ENCODE measurements around the gene OLFM1. TPM values are rescaled to one million over a fixed set of nuclear protein-coding genes. Genes with fewer than 3 reads are reported as not detected.

The OLFM1 gene
- total and polyA plus RNA-seq, 2 of the 4 experiments (the other 2 are of a cell fraction): 0.36 to 0.38 TPM

DNA sequence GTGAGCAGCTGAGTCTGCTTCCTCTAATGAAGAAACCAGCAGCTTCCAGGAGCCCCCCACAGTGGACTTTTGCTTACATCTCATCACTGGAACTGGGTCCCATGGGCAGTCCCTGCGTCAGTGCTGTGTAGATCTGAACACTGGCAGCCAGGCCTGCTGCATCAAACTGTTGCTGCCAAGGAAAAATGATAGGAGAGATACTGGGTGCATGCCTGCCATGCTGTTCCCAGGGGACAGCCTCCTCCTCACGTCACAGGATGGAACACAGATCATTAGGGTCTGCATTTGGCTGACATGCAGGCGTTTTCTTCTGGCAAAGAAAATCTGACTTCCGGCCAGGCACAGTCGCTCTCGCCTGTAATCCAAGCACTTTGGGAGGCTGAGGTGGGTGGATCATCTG, 67.9 kb downstream of the OLFM1 start:
- Histone ChIP-seq H3K9me1 (ENCODE audit: insufficient read depth, low read length) (no peaks in the 10 kb centered on the region), H2BK5ac (ENCODE audit: low read depth, low read length, poor library complexity, severe bottlenecking) (no peak overlapping the region), H3K79me1 (ENCODE audit: low read depth in 1 of 2, low read length in 2 of 2) (no peaks in the 10 kb centered on the region), H4K91ac (ENCODE audit: insufficient read depth, low read depth, low read length) (no peak overlapping the region), H4K5ac (ENCODE audit: low read depth, low read length) (no peak overlapping the region), H3K18ac (ENCODE audit: low read depth, low read length) (no peak overlapping the region), H3K27ac (ENCODE audit: insufficient read depth, low read length) (no peak overlapping the region), H4K20me1 (ENCODE audit: insufficient read depth, low read length) (no peaks in the 10 kb centered on the region), H4K8ac (ENCODE audit: low read depth in 2 of 2, low read length in 2 of 2) (no peak overlapping the region), H2BK20ac (ENCODE audit: low read depth, low read length) (no peak overlapping the region), H2AFZ (replicated peaks; ENCODE audit: low read length, poor library complexity) (no peak overlapping the region), H3K27me3 (ENCODE audit: control insufficient read depth, insufficient read depth, low read length) (no peaks in the 10 kb centered on the region), H3K9ac (ENCODE audit: low read depth, low read length) (no peak overlapping the region), H2BK15ac (ENCODE audit: low read depth, low read length) (no peak overlapping the region), H3K36me3 (ENCODE audit: control insufficient read depth, insufficient read depth, low read length) (no peaks in the 10 kb centered on the region), H3K4me3 (ENCODE audit: insufficient read depth, low read depth, low read length) (no peak overlapping the region), H3K4me2 (ENCODE audit: low read depth, low read length) (no peak overlapping the region), H2AK5ac (ENCODE audit: low read depth, low read length) (no peak overlapping the region), H3K56ac (ENCODE audit: extremely low read depth, insufficient read depth, low read length) (no peak overlapping the region), H2BK120ac (ENCODE audit: low read depth, low read length) (no peak overlapping the region), H2AK9ac (replicated peaks; ENCODE audit: low read depth, low read length, poor library complexity) (no peak overlapping the region), H3K9me3 (ENCODE audit: control insufficient read depth, insufficient read depth, low read length) (peaks cover 42% of the 10 kb centered on the region), H3K14ac (replicated peaks; ENCODE audit: low read depth, low read length) (no peak overlapping the region), H3K4me1 (ENCODE audit: control insufficient read depth, insufficient read depth, low read length) (no peaks in the 10 kb centered on the region), H3K23ac (ENCODE audit: low read depth, low read length) (no peak overlapping the region), H3K4ac (ENCODE audit: low read depth, low read length) (no peak overlapping the region)
- DNase-seq: no peak
- intact Hi-C loops (cut with micrococcal nuclease): no loop called here
- in situ Hi-C loops (cut with MboI; ENCODE audit: low sequenced_read_pairs): no loop called here
- TF ChIP-seq, protein P1, sequence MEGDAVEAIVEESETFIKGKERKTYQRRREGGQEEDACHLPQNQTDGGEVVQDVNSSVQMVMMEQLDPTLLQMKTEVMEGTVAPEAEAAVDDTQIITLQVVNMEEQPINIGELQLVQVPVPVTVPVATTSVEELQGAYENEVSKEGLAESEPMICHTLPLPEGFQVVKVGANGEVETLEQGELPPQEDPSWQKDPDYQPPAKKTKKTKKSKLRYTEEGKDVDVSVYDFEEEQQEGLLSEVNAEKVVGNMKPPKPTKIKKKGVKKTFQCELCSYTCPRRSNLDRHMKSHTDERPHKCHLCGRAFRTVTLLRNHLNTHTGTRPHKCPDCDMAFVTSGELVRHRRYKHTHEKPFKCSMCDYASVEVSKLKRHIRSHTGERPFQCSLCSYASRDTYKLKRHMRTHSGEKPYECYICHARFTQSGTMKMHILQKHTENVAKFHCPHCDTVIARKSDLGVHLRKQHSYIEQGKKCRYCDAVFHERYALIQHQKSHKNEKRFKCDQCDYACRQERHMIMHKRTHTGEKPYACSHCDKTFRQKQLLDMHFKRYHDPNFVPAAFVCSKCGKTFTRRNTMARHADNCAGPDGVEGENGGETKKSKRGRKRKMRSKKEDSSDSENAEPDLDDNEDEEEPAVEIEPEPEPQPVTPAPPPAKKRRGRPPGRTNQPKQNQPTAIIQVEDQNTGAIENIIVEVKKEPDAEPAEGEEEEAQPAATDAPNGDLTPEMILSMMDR (conservative IDR thresholded peaks at IDR 0.05; ENCODE audit: low read depth, low read length): no peak
- TF ChIP-seq FOS (IDR thresholded peaks at IDR 0.05; ENCODE audit: low read depth, low read length) (no peak), CHD1 (IDR thresholded peaks at IDR 0.05; ENCODE audit: low read depth, low read length) (no peak), RCOR1 (IDR thresholded peaks at IDR 0.05; ENCODE audit: insufficient replicate concordance, low read length) (no peak), CEBPB (IDR thresholded peaks at IDR 0.05; ENCODE audit: low read depth, low read length) (no peak), NFE2L2 (IDR thresholded peaks at IDR 0.05; ENCODE audit: low read depth, low read length) (no peak), POLR2A (IDR thresholded peaks at IDR 0.05; ENCODE audit: low read depth, low read length) (no peak), RAD21 (IDR thresholded peaks at IDR 0.05; ENCODE audit: low read length) (no peak), MAFK (IDR thresholded peaks at IDR 0.05; ENCODE audit: low read depth, low read length) (no peak), MAZ (IDR thresholded peaks at IDR 0.05; ENCODE audit: borderline replicate concordance, low read depth, low read length) (no peak), MXI1 (IDR thresholded peaks at IDR 0.05; ENCODE audit: borderline replicate concordance, low read depth, low read length) (no peak), RFX5 (IDR thresholded peaks at IDR 0.05; ENCODE audit: low read depth, low read length) (no peak)
- TF ChIP-seq, protein P2, sequence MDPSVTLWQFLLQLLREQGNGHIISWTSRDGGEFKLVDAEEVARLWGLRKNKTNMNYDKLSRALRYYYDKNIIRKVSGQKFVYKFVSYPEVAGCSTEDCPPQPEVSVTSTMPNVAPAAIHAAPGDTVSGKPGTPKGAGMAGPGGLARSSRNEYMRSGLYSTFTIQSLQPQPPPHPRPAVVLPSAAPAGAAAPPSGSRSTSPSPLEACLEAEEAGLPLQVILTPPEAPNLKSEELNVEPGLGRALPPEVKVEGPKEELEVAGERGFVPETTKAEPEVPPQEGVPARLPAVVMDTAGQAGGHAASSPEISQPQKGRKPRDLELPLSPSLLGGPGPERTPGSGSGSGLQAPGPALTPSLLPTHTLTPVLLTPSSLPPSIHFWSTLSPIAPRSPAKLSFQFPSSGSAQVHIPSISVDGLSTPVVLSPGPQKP (IDR thresholded peaks at IDR 0.05; ENCODE audit: borderline replicate concordance, low read depth, low read length): no peak
- TF ChIP-seq, protein P3, sequence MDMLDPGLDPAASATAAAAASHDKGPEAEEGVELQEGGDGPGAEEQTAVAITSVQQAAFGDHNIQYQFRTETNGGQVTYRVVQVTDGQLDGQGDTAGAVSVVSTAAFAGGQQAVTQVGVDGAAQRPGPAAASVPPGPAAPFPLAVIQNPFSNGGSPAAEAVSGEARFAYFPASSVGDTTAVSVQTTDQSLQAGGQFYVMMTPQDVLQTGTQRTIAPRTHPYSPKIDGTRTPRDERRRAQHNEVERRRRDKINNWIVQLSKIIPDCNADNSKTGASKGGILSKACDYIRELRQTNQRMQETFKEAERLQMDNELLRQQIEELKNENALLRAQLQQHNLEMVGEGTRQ (IDR thresholded peaks at IDR 0.05; ENCODE audit: low read depth, low read length): no peak
- ChIA-PET CTCF (no interaction called here), POLR2A (ENCODE audit: unreplicated experiment) (no interaction called here)
- no TSS peak for BruUV-seq (replicated peaks)
- no peak for ATAC-seq (ENCODE audit: low read depth)
- WGBS, 2 experiments (ENCODE audit: extremely low coverage in 2 of 2, insufficient read length in 1 of 2): 33% methylated on average over 1 of the region's 6 CpGs; no CpG with 5 or more reads in 1 of the 2 experiments
- dilution Hi-C loops (cut with HindIII; ENCODE audit: low sequenced_read_pairs, unreplicated experiment): no loop called here

Data from IMR-90 (cell line).